ENCODE results near the gene AMOTL2.

GRCh38 chr3:134370611-134371531 is 3.4 kb downstream of the AMOTL2 start:
- TF ChIP-seq CTCF (conservative IDR thresholded peaks at IDR 0.05 in 1 of 2, IDR thresholded peaks at IDR 0.05 in 1 of 2; ENCODE audit: extremely low read depth in 1 of 2, insufficient read depth in 1 of 2, low read depth in 1 of 2, low read length in 2 of 2) (no peak), EZH2 (IDR thresholded peaks at IDR 0.05; ENCODE audit: borderline replicate concordance, low read length) (no peak)
